A549 treated with dexamethasone at 1 μM for 4 hours (cell line): ENCODE results near the gene SMIM10. TPM values are rescaled to one million over a fixed set of nuclear protein-coding genes. Genes with fewer than 3 reads are reported as not detected.

Experiments used
- total RNA-seq: library from RNA; stranded (reverse); fragments of 200-300 nt; extraction: Qiagen RNA extraction; gene quantifications from 5 replicates; pipeline ENCODE4 v1.2.3, GENCODE V29; 2022

SMIM10 gene
- total RNA-seq, result 0.06 to 0.08 TPM (median 0.06 TPM) in 4 of 5 replicates, not detected in the other

DNA sequence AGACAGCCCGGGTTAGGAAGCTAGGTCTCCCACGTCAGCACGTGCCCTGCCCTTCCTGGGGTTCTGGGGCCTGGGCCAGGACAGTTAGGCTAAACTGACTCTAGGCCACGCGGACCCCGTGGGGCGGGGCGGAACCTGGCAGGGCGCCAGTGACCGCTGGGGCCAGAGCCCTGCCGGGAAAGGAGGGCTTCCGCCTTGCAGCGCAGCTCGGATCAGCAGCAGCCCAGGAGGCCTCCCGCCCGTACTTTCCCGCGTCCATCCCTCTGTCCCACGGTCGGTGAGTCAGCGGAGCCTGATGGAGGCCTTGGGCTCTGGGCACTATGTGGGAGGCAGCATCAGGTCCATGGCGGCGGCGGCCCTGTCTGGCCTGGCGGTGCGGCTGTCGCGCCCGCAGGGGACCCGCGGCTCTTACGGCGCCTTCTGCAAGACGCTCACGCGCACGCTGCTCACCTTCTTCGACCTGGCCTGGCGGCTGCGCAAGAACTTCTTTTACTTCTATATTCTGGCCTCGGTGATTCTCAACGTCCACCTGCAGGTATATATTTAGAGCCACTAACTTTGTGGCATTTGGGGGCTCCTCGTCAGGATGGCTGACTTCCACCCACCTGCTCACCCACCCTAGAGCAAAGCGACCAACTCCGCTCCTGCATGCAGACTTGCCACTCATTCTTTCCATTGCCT, at the start of gene SMIM10:
Gene SMIM10 (plus strand): TSS at position 191 of the 681 bp plus-strand sequence. CDS start 105 bp downstream, at position 296.

Other genes starting within 250 kb of the SMIM10 start
- 21.5 to 28.9 TPM (median 27.2 TPM) in 5 replicates for gene PABIR2, start 193.8 kb upstream of the SMIM10 start, total RNA-seq
- gene MOSPD1, start 75.7 kb upstream of the SMIM10 start, total RNA-seq, result 14.8 to 20.5 TPM (median 15.8 TPM) in 5 replicates
- 6.3 to 10.6 TPM (median 9.3 TPM) in 5 replicates for gene RTL8B, start 31.6 kb downstream of the SMIM10 start, total RNA-seq
- gene RTL8C, start 41.4 kb downstream of the SMIM10 start, total RNA-seq, result 143 to 230 TPM (median 208 TPM) in 5 replicates
- 155 to 199 TPM (median 196 TPM) in 5 replicates for gene RTL8A, start 61.1 kb downstream of the SMIM10 start, total RNA-seq
- 0.04 to 0.08 TPM (median 0.05 TPM) in 4 of 5 replicates, not detected in the other for gene SMIM10L2B, start 107.7 kb downstream of the SMIM10 start, total RNA-seq
- not detected in 5 replicates for gene ETDB, start 129.5 kb downstream of the SMIM10 start, total RNA-seq
- gene CT55, start 180.4 kb downstream of the SMIM10 start, total RNA-seq, result not detected in 5 replicates